Neutrophil (primary cell): ENCODE data around the gene CLPSL2.

Experiments
- H3K27ac ChIP-seq: fragments of 200-600 bp; sonication (generic); 2 replicates; pipeline ENCODE4 v1.5.1; 2016; ENCODE audit warnings: mild to moderate bottlenecking, moderate library complexity
- H3K27me3 ChIP-seq: fragments of 200-600 bp; sonication (generic); 2 replicates; pipeline ENCODE4 v1.6.0; 2016; ENCODE audit warnings: mild to moderate bottlenecking
- H3K36me3 ChIP-seq: fragments of 200-600 bp; sonication (generic); 2 replicates; pipeline ENCODE4 v1.5.1; 2017
- H3K4me1 ChIP-seq, 2 experiments: fragments of 200-600 bp in 1 of 2; sonication (generic) in 1 of 2; 1 replicate in 1 of 2; 2 replicates in 1 of 2; pipeline versions ENCODE4 v1.5.1 to v1.6.1; 2013 to 2016; ENCODE audit warnings: low read depth in 1 of 2, low read length in 1 of 2, mild to moderate bottlenecking in 1 of 2, moderate library complexity in 1 of 2; ENCODE audit not compliant: control insufficient read depth in 1 of 2, insufficient read depth in 1 of 2
- H3K4me3 ChIP-seq, 2 experiments: fragments of 200-600 bp in 1 of 2; sonication (generic) in 1 of 2; 1 replicate in 1 of 2; 2 replicates in 1 of 2; pipeline ENCODE4 v1.5.1; 2013 to 2016; ENCODE audit warnings: low read depth in 1 of 2, low read length in 1 of 2, mild to moderate bottlenecking in 1 of 2, moderate library complexity in 1 of 2
- H3K9me3 ChIP-seq: fragments of 200-600 bp; sonication (generic); 2 replicates; pipeline ENCODE4 v1.5.1; 2016
- CTCF ChIP-seq: fragments of 200-600 bp; sonication (generic); IDR thresholded peaks from 2 replicates; pipeline ENCODE4 v1.5.1; 2016; ENCODE audit warnings: antibody characterized with exemption

Gene CLPSL2

GRCh38 chr6:35810971-35811698, 34.7 kb downstream of the CLPSL2 start:
- H3K36me3 ChIP-seq = no peaks in the 10 kb centered on the region
- H3K27me3 ChIP-seq = peaks cover under 1% of the 10 kb centered on the region
- H3K9me3 ChIP-seq = no peaks in the 10 kb centered on the region
- peak overlapping the region; percentile 46 for H3K27ac ChIP-seq
- H3K4me3 ChIP-seq = no peak overlapping the region
- peaks cover 17 to 20% of the 10 kb centered on the region in 2 experiments for H3K4me1 ChIP-seq
- TF ChIP-seq CTCF = no peak

- TF ChIP-seq CTCF = no peak
- Histone ChIP-seq H3K36me3 (no peaks in the 10 kb centered on the region), H3K4me3 (no peak overlapping the region), H3K9me3 (no peaks in the 10 kb centered on the region), H3K4me1 (peaks cover 17 to 20% of the 10 kb centered on the region in 2 experiments), H3K27ac (peak overlapping the region; percentile 46), H3K27me3 (no peaks in the 10 kb centered on the region)
These were observed 35.2 kb downstream of the CLPSL2 start for GRCh38 chr6:35811699-35811995.

- no peak for TF ChIP-seq CTCF
- H3K4me1 ChIP-seq = no peaks in the 10 kb centered on the region
- H3K27ac ChIP-seq = no peak overlapping the region
- H3K36me3 ChIP-seq = no peaks in the 10 kb centered on the region
- H3K9me3 ChIP-seq = peaks cover 4% of the 10 kb centered on the region
- no peak overlapping the region for H3K4me3 ChIP-seq
- no peaks in the 10 kb centered on the region for H3K27me3 ChIP-seq
These were observed 41.1 kb downstream of the CLPSL2 start for GRCh38 chr6:35817515-35817914.

GRCh38 chr6:35823601-35824000, 47.2 kb downstream of the CLPSL2 start:
- no peak for TF ChIP-seq CTCF

GRCh38 chr6:35824552-35825192, 48.3 kb downstream of the CLPSL2 start:
- H3K27ac ChIP-seq = no peak overlapping the region
- no peak for TF ChIP-seq CTCF
- no peak overlapping the region for H3K4me3 ChIP-seq
- H3K9me3 ChIP-seq = no peaks in the 10 kb centered on the region
- H3K36me3 ChIP-seq = no peaks in the 10 kb centered on the region
- no peaks in the 10 kb centered on the region for H3K4me1 ChIP-seq
- H3K27me3 ChIP-seq = no peaks in the 10 kb centered on the region

More at GRCh38 chr6:35823601-35824000, 47.2 kb downstream of the CLPSL2 start:
- no peaks in the 10 kb centered on the region for H3K36me3 ChIP-seq
- H3K4me1 ChIP-seq = no peaks in the 10 kb centered on the region
- H3K4me3 ChIP-seq = no peak overlapping the region
- no peaks in the 10 kb centered on the region for H3K27me3 ChIP-seq
- no peak overlapping the region for H3K27ac ChIP-seq
- no peaks in the 10 kb centered on the region for H3K9me3 ChIP-seq
